GM18909 (cell line): ENCODE data around the gene ZNF697.
A peak's percentile ranks its signal among the peaks of the same experiment; 100 is the strongest.
"Not testable (repeated sequence)": the region's sequence is repeated elsewhere in the genome, so short reads cannot be mapped to it uniquely, and the experiment has no call there.

Experiments used
- ATAC-seq: cut with Tn5 transposase; IDR thresholded peaks from one replicate; pipeline ENCODE4 v1.9.1; 2021; ENCODE audit warnings: mild to moderate bottlenecking; ENCODE audit not compliant: unreplicated experiment, poor library complexity

The ZNF697 gene

GRCh38 chr1:119633575-119633974 lies 14.5 kb downstream of the ZNF697 start:
- ATAC-seq: no peak

GRCh38 chr1:119632841-119633240 lies 15.2 kb downstream of the ZNF697 start:
- no peak for ATAC-seq

GRCh38 chr1:119632103-119632490 lies 16.0 kb downstream of the ZNF697 start:
- ATAC-seq: no peak

GRCh38 chr1:119631433-119632102 lies 16.5 kb downstream of the ZNF697 start:
- peak; percentile 69 for ATAC-seq

GRCh38 chr1:119631086-119631432 lies 17.0 kb downstream of the ZNF697 start:
- no peak for ATAC-seq

GRCh38 chr1:119626841-119627240 lies 21.2 kb downstream of the ZNF697 start:
- no peak for ATAC-seq

- no peak for ATAC-seq
Observed at GRCh38 chr1:119626011-119626545, 22.0 kb downstream of the ZNF697 start.

GRCh38 chr1:119623678-119624077 lies 24.4 kb downstream of the ZNF697 start:
- no peak for ATAC-seq

- no peak for ATAC-seq
Observed at GRCh38 chr1:119623193-119623515, 24.9 kb downstream of the ZNF697 start.

- no peak for ATAC-seq
Observed at GRCh38 chr1:119622311-119623192, 25.5 kb downstream of the ZNF697 start.

- no peak for ATAC-seq
Observed at GRCh38 chr1:119621705-119622104, 26.4 kb downstream of the ZNF697 start.

GRCh38 chr1:119617751-119618691 lies 30.0 kb downstream of the ZNF697 start:
- no peak for ATAC-seq

GRCh38 chr1:119616748-119617147 lies 31.3 kb downstream of the ZNF697 start:
- ATAC-seq: not testable (repeated sequence)

- not testable (repeated sequence) for ATAC-seq
Observed at GRCh38 chr1:119615100-119615499, 33.0 kb downstream of the ZNF697 start.

- peak; percentile 78 for ATAC-seq
Observed at GRCh38 chr1:119613769-119614720, 34.0 kb downstream of the ZNF697 start.

GRCh38 chr1:119611701-119612113 lies 36.4 kb downstream of the ZNF697 start:
- peak; percentile 57 for ATAC-seq

GRCh38 chr1:119608816-119609215 lies 39.2 kb downstream of the ZNF697 start:
- ATAC-seq: not testable (repeated sequence)

GRCh38 chr1:119607087-119607807 lies 40.8 kb downstream of the ZNF697 start:
- not testable (repeated sequence) for ATAC-seq

- no peak for ATAC-seq
Observed at GRCh38 chr1:119606394-119606793, 41.7 kb downstream of the ZNF697 start.
